ENCODE data around the gene UBE2V1. TPM values are rescaled to one million over a fixed set of nuclear protein-coding genes. Genes with fewer than 3 reads are reported as not detected.
A peak's percentile ranks its signal among the peaks of the same experiment; 100 is the strongest.

Gene UBE2V1
- total RNA-seq, 2 experiments from 2014 or later, result 111 to 144 TPM

- H3K27ac Mint-ChIP-seq, result no peak overlapping the region
- ChIA-PET CTCF (interaction anchor here (1.2 to 2.1 kb wide), 3 partner anchors 12 to 20 kb away, joined by 3 to 8 read pairs (median 7); no protein-coding TSS in a partner anchor), POLR2A (no interaction called here)
- H3K36me3 Mint-ChIP-seq (ENCODE audit: low read depth), result peaks cover 38% of the 10 kb centered on the region
- H3K4me1 Mint-ChIP-seq, result peaks cover 5% of the 10 kb centered on the region
- no peak for DNase-seq
- H3K4me3 Mint-ChIP-seq, result no peak overlapping the region
- no peaks in the 10 kb centered on the region for H3K9me3 Mint-ChIP-seq
- no peaks in the 10 kb centered on the region for H3K27me3 Mint-ChIP-seq
These were observed 20.1 kb upstream of the UBE2V1 start for GRCh38 chr20:50133041-50133440.

GRCh38 chr20:50130995-50131394, 18.0 kb upstream of the UBE2V1 start:
- H3K9me3 Mint-ChIP-seq, result no peaks in the 10 kb centered on the region
- no peak overlapping the region for H3K27ac Mint-ChIP-seq
- CTCF ChIA-PET, result interaction anchor here (0.9 to 2.1 kb wide), 2 partner anchors 10 to 22 kb away, joined by 3 to 7 read pairs; partner anchors contain the start of gene PEDS1
- POLR2A ChIA-PET, result no interaction called here
- H3K4me1 Mint-ChIP-seq, result peaks cover 9% of the 10 kb centered on the region
- H3K36me3 Mint-ChIP-seq (ENCODE audit: low read depth), result peaks cover 47% of the 10 kb centered on the region
- H3K27me3 Mint-ChIP-seq, result no peaks in the 10 kb centered on the region
- no peak for DNase-seq
- H3K4me3 Mint-ChIP-seq, result no peak overlapping the region

- Mint-ChIP-seq H3K4me3 (no peak overlapping the region), H3K27ac (no peak overlapping the region), H3K9me3 (no peaks in the 10 kb centered on the region), H3K4me1 (peaks cover 9% of the 10 kb centered on the region), H3K27me3 (no peaks in the 10 kb centered on the region), H3K36me3 (ENCODE audit: low read depth) (peaks cover 47% of the 10 kb centered on the region)
- ChIA-PET POLR2A (no interaction called here), CTCF (interaction anchor here (0.9 to 1.8 kb wide), 2 partner anchors 9 to 23 kb away, joined by 3 to 5 read pairs; partner anchors contain the start of gene PEDS1)
- no peak for DNase-seq
These were observed 17.4 kb upstream of the UBE2V1 start for GRCh38 chr20:50130356-50130723.

- no peak for DNase-seq
- Mint-ChIP-seq H3K27ac (no peak overlapping the region), H3K27me3 (no peaks in the 10 kb centered on the region), H3K9me3 (no peaks in the 10 kb centered on the region), H3K36me3 (ENCODE audit: low read depth) (peaks cover 52% of the 10 kb centered on the region), H3K4me3 (no peak overlapping the region), H3K4me1 (peaks cover 9% of the 10 kb centered on the region)
- CTCF ChIA-PET, result interaction anchor here (1.8 kb wide), 1 partner anchor 9 kb away, joined by 5 read pairs; no protein-coding TSS in a partner anchor
- POLR2A ChIA-PET, result no interaction called here
These were observed 16.9 kb upstream of the UBE2V1 start for GRCh38 chr20:50129662-50130355.

GRCh38 chr20:50128520-50128905, 15.6 kb upstream of the UBE2V1 start:
- POLR2A ChIA-PET, result no interaction called here
- CTCF ChIA-PET, result interaction anchor here (0.6 kb wide), 1 partner anchor 418 kb away, joined by 4 read pairs; no protein-coding TSS in a partner anchor
- no peak for DNase-seq
- H3K27ac Mint-ChIP-seq, result no peak overlapping the region
- peaks cover 9% of the 10 kb centered on the region for H3K4me1 Mint-ChIP-seq
- no peak overlapping the region for H3K4me3 Mint-ChIP-seq
- H3K27me3 Mint-ChIP-seq, result no peaks in the 10 kb centered on the region
- H3K9me3 Mint-ChIP-seq, result no peaks in the 10 kb centered on the region
- H3K36me3 Mint-ChIP-seq (ENCODE audit: low read depth), result peaks cover 64% of the 10 kb centered on the region

- ChIA-PET POLR2A (no interaction called here), CTCF (interaction anchor here (1.8 kb wide), 1 partner anchor 41 kb away, joined by 6 read pairs; no protein-coding TSS in a partner anchor)
- Mint-ChIP-seq H3K27me3 (no peaks in the 10 kb centered on the region), H3K27ac (no peak overlapping the region), H3K4me1 (peaks cover 9% of the 10 kb centered on the region), H3K36me3 (ENCODE audit: low read depth) (peaks cover 69% of the 10 kb centered on the region), H3K9me3 (no peaks in the 10 kb centered on the region), H3K4me3 (no peak overlapping the region)
- no peak for DNase-seq
These were observed 14.9 kb upstream of the UBE2V1 start for GRCh38 chr20:50127587-50128519.

GRCh38 chr20:50126662-50127061, 13.7 kb upstream of the UBE2V1 start:
- ChIA-PET CTCF (interaction anchor here (0.7 to 1.8 kb wide), 2 partner anchors 42 to 125 kb away, joined by 3 to 6 read pairs; no protein-coding TSS in a partner anchor), POLR2A (no interaction called here)
- Mint-ChIP-seq H3K4me3 (no peak overlapping the region), H3K4me1 (peaks cover 6% of the 10 kb centered on the region), H3K27me3 (no peaks in the 10 kb centered on the region), H3K9me3 (no peaks in the 10 kb centered on the region), H3K36me3 (ENCODE audit: low read depth) (peaks cover 71% of the 10 kb centered on the region), H3K27ac (peak overlapping the region; percentile 82)
- no peak for DNase-seq

GRCh38 chr20:50125279-50125678, 12.3 kb upstream of the UBE2V1 start:
- H3K27ac Mint-ChIP-seq, result no peak overlapping the region
- POLR2A ChIA-PET, result no interaction called here
- CTCF ChIA-PET, result interaction anchor here (0.5 kb wide), 1 partner anchor 1491 kb away, joined by 3 read pairs; no protein-coding TSS in a partner anchor
- peaks cover 59% of the 10 kb centered on the region for H3K36me3 Mint-ChIP-seq (ENCODE audit: low read depth)
- H3K4me1 Mint-ChIP-seq, result peaks cover 9% of the 10 kb centered on the region
- no peaks in the 10 kb centered on the region for H3K27me3 Mint-ChIP-seq
- no peak for DNase-seq
- no peak overlapping the region for H3K4me3 Mint-ChIP-seq
- H3K9me3 Mint-ChIP-seq, result no peaks in the 10 kb centered on the region

- Mint-ChIP-seq H3K36me3 (ENCODE audit: low read depth) (peaks cover 55% of the 10 kb centered on the region), H3K27me3 (no peaks in the 10 kb centered on the region), H3K9me3 (no peaks in the 10 kb centered on the region), H3K4me1 (peaks cover 9% of the 10 kb centered on the region), H3K4me3 (no peak overlapping the region), H3K27ac (no peak overlapping the region)
- ChIA-PET CTCF (interaction anchor here (1.0 kb wide), 1 partner anchor 55 kb away, joined by 3 read pairs; no protein-coding TSS in a partner anchor), POLR2A (no interaction called here)
- DNase-seq, result no peak
These were observed 11.5 kb upstream of the UBE2V1 start for GRCh38 chr20:50124496-50124895.

- peaks cover 9% of the 10 kb centered on the region for H3K4me1 Mint-ChIP-seq
- H3K9me3 Mint-ChIP-seq, result no peaks in the 10 kb centered on the region
These were observed 10.5 kb upstream of the UBE2V1 start for GRCh38 chr20:50123418-50123817.

GRCh38 chr20:50122763-50123162, 9.8 kb upstream of the UBE2V1 start:
- H3K27me3 Mint-ChIP-seq, result no peaks in the 10 kb centered on the region
- ChIA-PET POLR2A (no interaction called here), CTCF (interaction anchor here (0.6 to 4.5 kb wide), 8 partner anchors 9 to 55 kb away, joined by 3 to 33 read pairs (median 4); partner anchors contain the start of gene PEDS1)
- peak overlapping the region; percentile 57 for H3K27ac Mint-ChIP-seq
- peaks cover 9% of the 10 kb centered on the region for H3K4me1 Mint-ChIP-seq
- DNase-seq, result no peak
- H3K4me3 Mint-ChIP-seq, result no peak overlapping the region
- peaks cover 43% of the 10 kb centered on the region for H3K36me3 Mint-ChIP-seq (ENCODE audit: low read depth)
- no peaks in the 10 kb centered on the region for H3K9me3 Mint-ChIP-seq

More at GRCh38 chr20:50123418-50123817, 10.5 kb upstream of the UBE2V1 start:
- Mint-ChIP-seq H3K27ac (no peak overlapping the region), H3K36me3 (ENCODE audit: low read depth) (peaks cover 48% of the 10 kb centered on the region), H3K4me3 (no peak overlapping the region), H3K27me3 (no peaks in the 10 kb centered on the region)
- ChIA-PET CTCF (interaction anchor here (0.6 to 1.6 kb wide), 6 partner anchors 10 to 56 kb away, joined by 3 to 7 read pairs (median 4); partner anchors contain the start of gene PEDS1), POLR2A (interaction anchor here (0.5 kb wide), 1 partner anchor 43 kb away, joined by 3 read pairs; no protein-coding TSS in a partner anchor)
- DNase-seq, result no peak

- Mint-ChIP-seq H3K4me1 (peaks cover 8% of the 10 kb centered on the region), H3K27me3 (no peaks in the 10 kb centered on the region), H3K36me3 (ENCODE audit: low read depth) (peaks cover 37% of the 10 kb centered on the region), H3K4me3 (no peak overlapping the region), H3K9me3 (no peaks in the 10 kb centered on the region), H3K27ac (no peak overlapping the region)
- ChIA-PET POLR2A (no interaction called here), CTCF (interaction anchor here (0.9 to 4.5 kb wide), 11 partner anchors 12 to 394 kb away, joined by 3 to 33 read pairs (median 6); partner anchors contain the start of gene PEDS1)
- no peak for DNase-seq
These were observed 8.9 kb upstream of the UBE2V1 start for GRCh38 chr20:50121858-50122271.

All from activated CD4-positive, alpha-beta T cell treated with anti-CD3 and anti-CD28 coated beads, Interleukin-2, amount 10 ng/mL, durations not matched to agents 7 days and 5 days (primary cell).